ENCODE measurements around the gene LPCAT3.
"Not testable (repeated sequence)": the region's sequence is repeated elsewhere in the genome, so short reads cannot be mapped to it uniquely, and the experiment has no call there.

Gene LPCAT3

DNA sequence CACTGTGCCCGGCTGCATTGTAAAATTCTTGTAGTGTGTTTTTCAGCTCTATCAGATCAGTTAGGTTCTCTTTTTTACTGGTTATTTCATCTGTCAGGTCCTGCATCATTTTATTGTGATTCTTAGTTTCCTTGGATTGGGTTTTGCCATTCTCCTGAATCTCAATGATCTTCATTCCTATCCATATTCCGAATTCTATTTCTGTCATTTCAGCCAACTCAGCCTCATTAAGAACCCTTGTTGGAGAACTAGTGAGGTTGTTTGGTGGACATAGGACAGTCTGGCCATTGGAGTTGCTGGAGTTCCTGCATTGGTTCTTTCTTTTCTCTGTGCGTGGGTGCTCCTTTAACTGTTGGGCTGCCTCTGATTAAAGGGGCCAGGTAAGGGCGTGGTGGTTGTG lies 36.6 kb upstream of the LPCAT3 start:
- Histone ChIP-seq H3K27ac (replicated peaks) (no peak overlapping the region), H3K4me3 (replicated peaks; ENCODE audit: insufficient read depth, low read length) (no peak overlapping the region), H3K27me3 (ENCODE audit: insufficient read depth, poor library complexity, severe bottlenecking) (peaks cover 2% of the 10 kb centered on the region)
- no peak for DNase-seq (ENCODE audit: low read depth in 1 of 2, low spot score in 1 of 2)
- no peak for TF ChIP-seq GABPA (IDR thresholded peaks at IDR 0.05; ENCODE audit: low read depth)
- TF ChIP-seq, protein P1, sequence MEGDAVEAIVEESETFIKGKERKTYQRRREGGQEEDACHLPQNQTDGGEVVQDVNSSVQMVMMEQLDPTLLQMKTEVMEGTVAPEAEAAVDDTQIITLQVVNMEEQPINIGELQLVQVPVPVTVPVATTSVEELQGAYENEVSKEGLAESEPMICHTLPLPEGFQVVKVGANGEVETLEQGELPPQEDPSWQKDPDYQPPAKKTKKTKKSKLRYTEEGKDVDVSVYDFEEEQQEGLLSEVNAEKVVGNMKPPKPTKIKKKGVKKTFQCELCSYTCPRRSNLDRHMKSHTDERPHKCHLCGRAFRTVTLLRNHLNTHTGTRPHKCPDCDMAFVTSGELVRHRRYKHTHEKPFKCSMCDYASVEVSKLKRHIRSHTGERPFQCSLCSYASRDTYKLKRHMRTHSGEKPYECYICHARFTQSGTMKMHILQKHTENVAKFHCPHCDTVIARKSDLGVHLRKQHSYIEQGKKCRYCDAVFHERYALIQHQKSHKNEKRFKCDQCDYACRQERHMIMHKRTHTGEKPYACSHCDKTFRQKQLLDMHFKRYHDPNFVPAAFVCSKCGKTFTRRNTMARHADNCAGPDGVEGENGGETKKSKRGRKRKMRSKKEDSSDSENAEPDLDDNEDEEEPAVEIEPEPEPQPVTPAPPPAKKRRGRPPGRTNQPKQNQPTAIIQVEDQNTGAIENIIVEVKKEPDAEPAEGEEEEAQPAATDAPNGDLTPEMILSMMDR (IDR thresholded peaks at IDR 0.05; ENCODE audit: insufficient read depth, low read length) = no peak
- TF ChIP-seq, protein P2, sequence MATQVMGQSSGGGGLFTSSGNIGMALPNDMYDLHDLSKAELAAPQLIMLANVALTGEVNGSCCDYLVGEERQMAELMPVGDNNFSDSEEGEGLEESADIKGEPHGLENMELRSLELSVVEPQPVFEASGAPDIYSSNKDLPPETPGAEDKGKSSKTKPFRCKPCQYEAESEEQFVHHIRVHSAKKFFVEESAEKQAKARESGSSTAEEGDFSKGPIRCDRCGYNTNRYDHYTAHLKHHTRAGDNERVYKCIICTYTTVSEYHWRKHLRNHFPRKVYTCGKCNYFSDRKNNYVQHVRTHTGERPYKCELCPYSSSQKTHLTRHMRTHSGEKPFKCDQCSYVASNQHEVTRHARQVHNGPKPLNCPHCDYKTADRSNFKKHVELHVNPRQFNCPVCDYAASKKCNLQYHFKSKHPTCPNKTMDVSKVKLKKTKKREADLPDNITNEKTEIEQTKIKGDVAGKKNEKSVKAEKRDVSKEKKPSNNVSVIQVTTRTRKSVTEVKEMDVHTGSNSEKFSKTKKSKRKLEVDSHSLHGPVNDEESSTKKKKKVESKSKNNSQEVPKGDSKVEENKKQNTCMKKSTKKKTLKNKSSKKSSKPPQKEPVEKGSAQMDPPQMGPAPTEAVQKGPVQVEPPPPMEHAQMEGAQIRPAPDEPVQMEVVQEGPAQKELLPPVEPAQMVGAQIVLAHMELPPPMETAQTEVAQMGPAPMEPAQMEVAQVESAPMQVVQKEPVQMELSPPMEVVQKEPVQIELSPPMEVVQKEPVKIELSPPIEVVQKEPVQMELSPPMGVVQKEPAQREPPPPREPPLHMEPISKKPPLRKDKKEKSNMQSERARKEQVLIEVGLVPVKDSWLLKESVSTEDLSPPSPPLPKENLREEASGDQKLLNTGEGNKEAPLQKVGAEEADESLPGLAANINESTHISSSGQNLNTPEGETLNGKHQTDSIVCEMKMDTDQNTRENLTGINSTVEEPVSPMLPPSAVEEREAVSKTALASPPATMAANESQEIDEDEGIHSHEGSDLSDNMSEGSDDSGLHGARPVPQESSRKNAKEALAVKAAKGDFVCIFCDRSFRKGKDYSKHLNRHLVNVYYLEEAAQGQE (IDR thresholded peaks at IDR 0.05; ENCODE audit: insufficient replicate concordance, low read depth) = no peak
- no peak for TF ChIP-seq SPI1 (IDR thresholded peaks at IDR 0.05; ENCODE audit: borderline replicate concordance, low read depth)
- TF ChIP-seq POLR2AphosphoS5 (IDR thresholded peaks at IDR 0.05; ENCODE audit: low read depth) = no peak

DNA sequence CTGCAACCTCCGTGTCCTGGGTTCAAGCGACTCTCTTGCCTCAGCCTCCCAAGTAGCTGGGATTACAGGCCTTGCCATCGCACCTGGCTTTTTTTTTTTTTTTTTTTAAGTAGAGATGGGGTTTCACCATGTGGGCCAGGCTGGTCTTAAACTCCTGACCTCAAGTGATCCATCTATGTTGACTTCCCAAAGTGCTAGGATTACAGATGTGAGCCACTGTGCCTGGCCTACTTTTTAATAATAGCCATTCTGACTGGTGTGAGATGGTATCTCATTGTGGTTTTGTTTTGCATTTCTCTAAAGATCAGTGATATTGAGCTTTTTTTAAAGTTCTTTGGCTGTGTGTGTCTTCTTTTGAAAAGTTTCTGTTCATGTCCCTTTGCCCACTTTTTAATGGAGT lies 31.7 kb upstream of the LPCAT3 start:
- H3K27ac ChIP-seq (replicated peaks) = not testable (repeated sequence)

DNA sequence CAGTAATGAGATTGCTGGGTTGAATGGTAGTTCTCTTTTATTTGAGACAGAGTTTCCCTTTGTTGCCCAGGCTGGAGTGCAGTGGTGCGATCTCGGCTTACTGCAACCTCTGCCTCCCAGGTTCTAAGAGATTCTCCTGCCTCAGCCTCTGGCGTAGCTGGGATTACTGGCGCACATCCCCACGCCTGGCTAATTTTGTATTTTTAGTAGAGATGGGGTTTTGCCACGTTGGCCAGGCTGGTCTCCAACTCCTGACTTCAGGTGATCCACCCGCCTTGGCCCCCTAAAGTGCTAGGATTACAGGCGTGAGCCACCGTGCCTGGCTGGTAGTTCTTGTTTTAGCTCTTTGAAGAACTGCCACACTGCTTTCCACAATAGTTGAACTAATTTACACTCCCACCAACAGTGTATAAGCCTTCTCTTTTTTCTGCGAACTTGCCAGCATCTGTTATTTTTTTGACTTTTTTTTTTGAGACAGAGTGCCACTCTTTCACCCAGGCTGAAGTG lies 31.2 kb upstream of the LPCAT3 start:
- not testable (repeated sequence) for H3K4me3 ChIP-seq (replicated peaks; ENCODE audit: insufficient read depth, low read length); DNase-seq (ENCODE audit: low read depth in 1 of 2, low spot score in 1 of 2); H3K27ac ChIP-seq (replicated peaks); H3K27me3 ChIP-seq (ENCODE audit: insufficient read depth, poor library complexity, severe bottlenecking)

More for the DNA sequence above, 31.7 kb upstream of the LPCAT3 start:
- not testable (repeated sequence) for H3K4me3 ChIP-seq (replicated peaks; ENCODE audit: insufficient read depth, low read length); DNase-seq (ENCODE audit: low read depth in 1 of 2, low spot score in 1 of 2); H3K27me3 ChIP-seq (ENCODE audit: insufficient read depth, poor library complexity, severe bottlenecking)

DNA sequence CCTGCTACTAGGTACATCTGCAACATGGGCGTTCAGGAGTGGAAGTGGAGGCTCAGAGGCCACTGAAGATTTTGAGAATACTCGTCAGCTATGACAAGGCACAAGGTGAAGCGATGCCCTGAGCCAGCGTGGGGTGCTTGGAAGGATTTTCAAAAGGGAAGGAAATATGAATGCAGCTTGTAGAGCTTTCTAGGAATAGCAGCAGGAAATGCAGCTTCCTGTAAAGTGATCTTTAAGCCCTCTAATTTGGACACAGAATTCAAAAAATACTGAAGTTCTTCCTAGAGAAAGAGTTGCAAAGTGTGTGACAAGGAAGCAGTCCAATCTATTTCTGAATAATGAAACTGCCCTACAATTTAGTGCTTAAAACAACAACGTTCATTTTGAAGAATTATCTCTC lies 29.0 kb upstream of the LPCAT3 start:
- Histone ChIP-seq H3K4me3 (replicated peaks; ENCODE audit: insufficient read depth, low read length) (no peak overlapping the region), H3K27ac (replicated peaks) (no peak overlapping the region), H3K27me3 (ENCODE audit: insufficient read depth, poor library complexity, severe bottlenecking) (no peaks in the 10 kb centered on the region)
- TF ChIP-seq POLR2AphosphoS5 (IDR thresholded peaks at IDR 0.05; ENCODE audit: low read depth) = no peak
- TF ChIP-seq, protein P1 (IDR thresholded peaks at IDR 0.05; ENCODE audit: insufficient read depth, low read length) = no peak
- TF ChIP-seq SPI1 (IDR thresholded peaks at IDR 0.05; ENCODE audit: borderline replicate concordance, low read depth) = no peak
- TF ChIP-seq, protein P2 (IDR thresholded peaks at IDR 0.05; ENCODE audit: insufficient replicate concordance, low read depth) = no peak
- TF ChIP-seq GABPA (IDR thresholded peaks at IDR 0.05; ENCODE audit: low read depth) = no peak
- no peak for DNase-seq (ENCODE audit: low read depth in 1 of 2, low spot score in 1 of 2)

DNA sequence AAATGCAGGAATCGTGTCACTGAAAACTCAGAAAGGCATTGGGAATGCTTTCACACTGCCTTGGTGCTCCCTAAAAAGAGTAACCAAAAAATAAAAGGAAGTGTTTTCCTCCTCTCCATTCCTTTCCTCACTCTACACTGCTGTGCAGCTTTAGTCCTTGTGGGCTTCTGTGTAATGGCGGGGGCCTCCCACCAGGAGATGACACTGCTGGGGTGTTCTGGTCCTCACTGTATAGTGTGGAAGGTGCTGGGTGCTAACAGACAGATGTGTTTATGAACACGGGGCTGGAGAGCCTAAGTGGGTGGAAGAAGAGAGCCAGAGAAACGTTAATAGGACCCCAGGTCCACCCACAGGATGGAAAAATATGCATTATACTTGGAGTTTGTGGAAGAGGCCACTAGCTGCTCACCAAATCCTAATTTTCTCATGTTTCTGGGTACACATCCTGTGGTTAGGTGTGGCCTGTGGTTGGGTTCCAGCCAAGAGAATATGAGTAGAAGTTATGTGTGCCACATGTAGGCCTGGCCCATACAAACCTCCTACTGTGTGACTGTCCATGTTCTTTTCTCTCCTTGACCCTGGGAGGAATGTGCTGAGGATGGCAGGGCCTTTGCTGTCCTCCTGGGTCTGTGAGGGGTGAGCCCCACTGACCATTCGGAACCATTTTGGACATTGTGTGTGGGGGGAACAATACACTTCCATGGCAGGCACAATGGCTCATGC lies 28.3 kb upstream of the LPCAT3 start:
- TF ChIP-seq, protein P2 (IDR thresholded peaks at IDR 0.05; ENCODE audit: insufficient replicate concordance, low read depth) = no peak
- TF ChIP-seq POLR2AphosphoS5 (IDR thresholded peaks at IDR 0.05; ENCODE audit: low read depth) (no peak), SPI1 (IDR thresholded peaks at IDR 0.05; ENCODE audit: borderline replicate concordance, low read depth) (no peak), GABPA (IDR thresholded peaks at IDR 0.05; ENCODE audit: low read depth) (no peak)
- TF ChIP-seq, protein P1 (IDR thresholded peaks at IDR 0.05; ENCODE audit: insufficient read depth, low read length) = no peak
- Histone ChIP-seq H3K27me3 (ENCODE audit: insufficient read depth, poor library complexity, severe bottlenecking) (no peaks in the 10 kb centered on the region), H3K4me3 (replicated peaks; ENCODE audit: insufficient read depth, low read length) (no peak overlapping the region), H3K27ac (replicated peaks) (no peak overlapping the region)
- no peak for DNase-seq (ENCODE audit: low read depth in 1 of 2, low spot score in 1 of 2)

Measured in HL-60 (cell line).